ENCODE measurements around the gene TENT5C.

Gene TENT5C

GRCh38 chr1:117590273-117590925, 15.4 kb upstream of the TENT5C start:
- TF ChIP-seq, protein P1, sequence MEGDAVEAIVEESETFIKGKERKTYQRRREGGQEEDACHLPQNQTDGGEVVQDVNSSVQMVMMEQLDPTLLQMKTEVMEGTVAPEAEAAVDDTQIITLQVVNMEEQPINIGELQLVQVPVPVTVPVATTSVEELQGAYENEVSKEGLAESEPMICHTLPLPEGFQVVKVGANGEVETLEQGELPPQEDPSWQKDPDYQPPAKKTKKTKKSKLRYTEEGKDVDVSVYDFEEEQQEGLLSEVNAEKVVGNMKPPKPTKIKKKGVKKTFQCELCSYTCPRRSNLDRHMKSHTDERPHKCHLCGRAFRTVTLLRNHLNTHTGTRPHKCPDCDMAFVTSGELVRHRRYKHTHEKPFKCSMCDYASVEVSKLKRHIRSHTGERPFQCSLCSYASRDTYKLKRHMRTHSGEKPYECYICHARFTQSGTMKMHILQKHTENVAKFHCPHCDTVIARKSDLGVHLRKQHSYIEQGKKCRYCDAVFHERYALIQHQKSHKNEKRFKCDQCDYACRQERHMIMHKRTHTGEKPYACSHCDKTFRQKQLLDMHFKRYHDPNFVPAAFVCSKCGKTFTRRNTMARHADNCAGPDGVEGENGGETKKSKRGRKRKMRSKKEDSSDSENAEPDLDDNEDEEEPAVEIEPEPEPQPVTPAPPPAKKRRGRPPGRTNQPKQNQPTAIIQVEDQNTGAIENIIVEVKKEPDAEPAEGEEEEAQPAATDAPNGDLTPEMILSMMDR (conservative IDR thresholded peaks at IDR 0.05; ENCODE audit: low read depth, low read length), result no peak
- DNase-seq (ENCODE audit: low read depth), result no peak
- H3K4me3 ChIP-seq (ENCODE audit: low read depth, low read length), result no peak overlapping the region

DNA sequence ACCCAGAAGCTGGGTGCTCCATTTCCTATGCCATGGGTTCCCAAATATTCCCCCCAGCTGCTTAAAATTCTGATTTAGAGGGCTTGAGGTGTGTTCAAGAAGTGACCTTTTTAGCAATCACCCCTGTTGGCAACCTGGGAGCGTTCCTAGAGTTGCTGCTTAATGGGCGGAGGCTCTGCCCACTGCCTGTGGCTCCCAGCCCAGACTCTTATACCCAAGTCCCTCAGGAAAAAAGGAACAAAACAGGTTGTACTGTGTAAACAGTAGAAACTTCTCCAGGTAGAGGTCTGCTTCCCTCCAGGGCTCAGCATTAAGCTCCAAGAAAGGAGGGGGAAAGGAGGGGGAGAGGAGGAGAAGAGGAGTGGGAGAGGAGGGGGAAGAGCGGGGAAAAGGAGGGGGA, 14.6 kb upstream of the TENT5C start:
- no peak overlapping the region for H3K4me3 ChIP-seq (ENCODE audit: low read depth, low read length)
- DNase-seq (ENCODE audit: low read depth), result no peak
- TF ChIP-seq, protein P1 (conservative IDR thresholded peaks at IDR 0.05; ENCODE audit: low read depth, low read length), result no peak

DNA sequence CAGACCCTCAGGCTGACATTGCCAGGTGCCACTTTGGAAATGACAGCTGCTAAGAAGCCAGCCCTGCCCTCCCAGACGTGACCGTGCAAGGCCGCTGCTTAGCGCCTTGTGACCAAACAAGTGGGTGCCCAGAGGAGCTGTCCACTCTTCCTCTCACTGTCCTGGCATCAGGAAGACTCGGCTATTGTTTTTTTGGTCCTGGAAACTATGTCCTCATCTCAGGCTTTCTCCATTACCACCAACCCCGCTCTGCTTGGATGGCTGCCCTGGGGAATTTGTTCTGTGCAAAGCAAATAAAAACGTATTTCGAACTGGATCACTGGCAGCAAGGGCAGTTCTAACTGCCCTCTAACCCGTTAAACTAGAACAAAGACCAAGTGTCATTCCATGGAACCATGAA, 13.7 kb upstream of the TENT5C start:
- TF ChIP-seq, protein P1 (conservative IDR thresholded peaks at IDR 0.05; ENCODE audit: low read depth, low read length), result no peak
- no peak for DNase-seq (ENCODE audit: low read depth)
- no peak overlapping the region for H3K4me3 ChIP-seq (ENCODE audit: low read depth, low read length)

DNA sequence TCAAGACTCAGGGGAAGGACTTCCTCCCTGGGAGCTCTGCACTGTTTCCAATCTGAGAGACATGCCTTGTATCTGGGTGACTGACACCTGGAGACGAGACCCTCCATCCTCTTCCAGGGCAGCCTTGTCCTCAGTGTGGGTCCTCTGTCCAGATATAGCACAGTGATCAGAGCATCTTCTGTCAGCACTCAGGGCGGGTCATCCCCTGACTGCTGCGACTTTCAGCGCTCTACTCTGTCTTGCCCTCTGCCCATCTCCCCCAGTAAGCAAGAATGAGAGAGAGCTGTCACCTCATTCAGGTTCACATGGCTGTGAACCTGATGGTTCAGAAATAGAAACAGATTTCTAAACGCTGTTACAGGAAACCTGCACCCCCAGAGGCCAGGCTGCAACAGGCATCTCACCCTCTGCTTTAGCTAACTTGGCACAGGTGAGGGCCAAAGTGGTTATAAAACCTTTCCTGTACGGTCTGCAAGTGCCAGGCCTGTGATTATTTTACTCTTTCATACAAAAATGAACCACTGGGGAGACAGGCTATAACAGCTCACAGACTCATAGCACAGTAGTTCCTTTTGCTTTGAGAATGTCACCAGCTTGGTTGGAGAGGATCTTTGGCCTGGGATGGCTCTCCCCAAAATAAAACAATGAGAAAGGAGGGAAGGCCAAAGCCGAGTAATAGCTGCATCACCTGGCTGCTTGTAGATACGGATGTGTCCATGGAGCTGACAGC, 11.4 kb upstream of the TENT5C start:
- TF ChIP-seq, protein P1 (conservative IDR thresholded peaks at IDR 0.05; ENCODE audit: low read depth, low read length), result no peak
- no peak overlapping the region for H3K4me3 ChIP-seq (ENCODE audit: low read depth, low read length)
- no peak for DNase-seq (ENCODE audit: low read depth)

DNA sequence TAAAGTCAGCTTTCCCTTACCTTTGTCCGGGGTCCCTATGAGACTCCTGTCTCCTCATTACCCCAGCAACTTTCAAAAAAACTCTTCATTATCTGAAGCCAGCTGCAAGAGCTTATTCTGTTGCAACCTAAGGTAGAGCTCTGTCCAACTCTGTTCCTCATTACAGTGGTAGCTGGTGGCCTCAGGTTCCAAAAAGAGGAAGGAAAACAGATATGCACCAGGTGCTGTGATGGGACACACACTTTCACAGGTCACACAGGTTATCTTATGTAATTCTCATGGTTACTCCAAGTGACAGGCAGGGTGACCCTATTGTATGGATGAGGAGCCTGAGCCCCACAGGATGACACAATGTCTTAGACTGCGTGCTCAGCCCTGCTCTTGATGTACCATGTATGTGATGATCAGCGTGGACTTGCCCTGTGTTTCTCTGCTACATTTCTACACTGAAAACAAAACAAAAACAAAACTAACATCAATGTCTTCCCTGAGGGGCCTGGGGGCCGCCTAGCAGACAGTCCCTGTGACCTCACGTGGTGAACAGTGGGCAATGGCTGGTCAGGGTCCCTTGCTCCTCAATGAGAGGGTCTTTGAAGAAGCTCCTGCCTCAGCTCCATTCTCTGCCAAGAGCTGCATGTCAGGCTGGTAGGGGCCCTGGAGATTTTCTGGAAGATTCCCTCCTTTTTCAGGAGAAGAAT, 9.7 kb upstream of the TENT5C start:
- H3K4me3 ChIP-seq (ENCODE audit: low read depth, low read length), result no peak overlapping the region
- no peak for DNase-seq (ENCODE audit: low read depth)
- TF ChIP-seq, protein P1 (conservative IDR thresholded peaks at IDR 0.05; ENCODE audit: low read depth, low read length), result no peak

- TF ChIP-seq, protein P1 (conservative IDR thresholded peaks at IDR 0.05; ENCODE audit: low read depth, low read length), result no peak
- H3K4me3 ChIP-seq (ENCODE audit: low read depth, low read length), result no peak overlapping the region
- DNase-seq (ENCODE audit: low read depth), result no peak
Observed at GRCh38 chr1:117598489-117598888, 7.4 kb upstream of the TENT5C start.
